ENCODE results near the gene NALCN. TPM values are rescaled to one million over a fixed set of nuclear protein-coding genes. Genes with fewer than 3 reads are reported as not detected.
A peak's percentile ranks its signal among the peaks of the same experiment; 100 is the strongest.

The NALCN gene
- total RNA-seq, 1 donor from 2014 or later: 0.83 TPM

DNA sequence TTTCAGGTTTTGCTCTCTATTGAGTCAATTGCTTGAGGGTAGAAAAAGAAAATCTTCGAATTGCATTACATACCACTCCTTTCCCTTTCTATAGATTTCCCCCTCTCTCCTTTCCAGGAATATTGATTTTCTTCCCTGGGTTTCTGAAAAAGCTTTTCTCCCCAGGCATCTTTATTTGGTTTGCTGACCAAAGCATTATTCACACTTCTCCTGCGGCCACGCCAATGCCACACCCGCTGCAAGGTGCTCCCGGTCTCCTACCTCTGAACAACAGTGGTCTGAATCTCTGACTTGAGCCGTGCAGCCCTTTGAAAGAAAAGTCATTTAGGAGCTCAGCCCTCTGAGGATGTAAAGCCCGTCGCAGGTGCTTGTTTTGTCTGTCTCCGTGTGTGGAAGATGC, 390.8 kb downstream of the NALCN start:
- H3K27me3 ChIP-seq (ENCODE audit: low read depth): no peaks in the 10 kb centered on the region
- no peak for ATAC-seq
- DNase-seq: no peak
- H3K27ac ChIP-seq: no peak overlapping the region
- no peaks in the 10 kb centered on the region for H3K9me3 ChIP-seq
- no peaks in the 10 kb centered on the region for H3K4me1 ChIP-seq
- no peak overlapping the region for H3K4me3 ChIP-seq
- intact Hi-C loops (cut with DNase I): no loop called here
- H3K36me3 ChIP-seq: no peaks in the 10 kb centered on the region
- TF ChIP-seq, protein P1, sequence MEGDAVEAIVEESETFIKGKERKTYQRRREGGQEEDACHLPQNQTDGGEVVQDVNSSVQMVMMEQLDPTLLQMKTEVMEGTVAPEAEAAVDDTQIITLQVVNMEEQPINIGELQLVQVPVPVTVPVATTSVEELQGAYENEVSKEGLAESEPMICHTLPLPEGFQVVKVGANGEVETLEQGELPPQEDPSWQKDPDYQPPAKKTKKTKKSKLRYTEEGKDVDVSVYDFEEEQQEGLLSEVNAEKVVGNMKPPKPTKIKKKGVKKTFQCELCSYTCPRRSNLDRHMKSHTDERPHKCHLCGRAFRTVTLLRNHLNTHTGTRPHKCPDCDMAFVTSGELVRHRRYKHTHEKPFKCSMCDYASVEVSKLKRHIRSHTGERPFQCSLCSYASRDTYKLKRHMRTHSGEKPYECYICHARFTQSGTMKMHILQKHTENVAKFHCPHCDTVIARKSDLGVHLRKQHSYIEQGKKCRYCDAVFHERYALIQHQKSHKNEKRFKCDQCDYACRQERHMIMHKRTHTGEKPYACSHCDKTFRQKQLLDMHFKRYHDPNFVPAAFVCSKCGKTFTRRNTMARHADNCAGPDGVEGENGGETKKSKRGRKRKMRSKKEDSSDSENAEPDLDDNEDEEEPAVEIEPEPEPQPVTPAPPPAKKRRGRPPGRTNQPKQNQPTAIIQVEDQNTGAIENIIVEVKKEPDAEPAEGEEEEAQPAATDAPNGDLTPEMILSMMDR (IDR thresholded peaks at IDR 0.05): no peak

DNA sequence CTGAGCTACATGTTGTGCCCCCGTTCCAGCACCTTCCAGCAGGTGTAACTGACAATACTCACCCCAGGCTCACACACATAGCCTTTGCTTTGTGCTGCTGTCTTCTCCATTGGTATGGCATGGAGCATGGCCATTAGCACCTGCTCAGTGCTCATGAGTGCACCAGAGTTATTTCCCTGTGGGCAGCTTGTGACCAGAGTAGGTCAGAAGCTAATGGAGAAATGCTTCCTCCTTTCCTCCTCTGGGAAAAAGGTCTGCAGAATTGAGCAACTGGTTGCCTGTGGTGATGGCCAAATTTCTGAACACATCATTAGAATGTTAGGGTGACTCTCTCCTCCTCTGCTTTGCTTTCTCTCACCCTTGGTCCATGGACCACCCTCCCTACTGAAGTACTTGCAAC, 397.2 kb downstream of the NALCN start:
- ATAC-seq: peak in 1 of 2 donors; percentile 51
- intact Hi-C loops (cut with DNase I): no loop called here

DNA sequence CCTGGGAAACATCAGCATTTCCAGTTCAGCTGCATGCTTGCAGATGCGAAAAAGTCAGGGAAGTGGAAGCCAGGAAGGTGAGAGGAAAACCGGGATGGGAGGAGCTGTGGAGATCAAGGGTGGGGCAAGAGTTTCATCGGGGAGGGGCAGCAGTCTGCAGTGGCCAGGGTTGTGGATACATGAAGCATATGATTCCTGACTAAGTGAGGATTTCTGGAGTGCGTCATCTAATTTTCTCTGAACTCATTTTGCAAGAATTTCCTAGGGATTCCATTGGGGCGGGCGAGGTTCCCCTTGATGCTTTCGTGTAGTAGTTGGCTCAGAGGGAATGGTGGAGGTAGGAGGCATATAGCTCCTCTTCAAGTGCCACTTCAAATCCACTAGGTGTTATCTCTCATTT, 397.6 kb downstream of the NALCN start:
- TF ChIP-seq, protein P1 (IDR thresholded peaks at IDR 0.05): no peak
- no peaks in the 10 kb centered on the region for H3K36me3 ChIP-seq
- H3K27ac ChIP-seq: no peak overlapping the region
- no peaks in the 10 kb centered on the region for H3K4me1 ChIP-seq
- H3K9me3 ChIP-seq: no peaks in the 10 kb centered on the region
- no peak overlapping the region for H3K4me3 ChIP-seq
- ATAC-seq (peak in 1 of 2 donors; percentile 41), DNase-seq (no peak)
- intact Hi-C loops (cut with DNase I): no loop called here
- no peaks in the 10 kb centered on the region for H3K27me3 ChIP-seq (ENCODE audit: low read depth)

More for the DNA sequence above, 397.2 kb downstream of the NALCN start:
- Histone ChIP-seq H3K4me3 (no peak overlapping the region), H3K4me1 (no peaks in the 10 kb centered on the region), H3K36me3 (no peaks in the 10 kb centered on the region), H3K9me3 (no peaks in the 10 kb centered on the region), H3K27me3 (ENCODE audit: low read depth) (no peaks in the 10 kb centered on the region), H3K27ac (no peak overlapping the region)
- TF ChIP-seq, protein P1 (IDR thresholded peaks at IDR 0.05): no peak
- no peak for DNase-seq

DNA sequence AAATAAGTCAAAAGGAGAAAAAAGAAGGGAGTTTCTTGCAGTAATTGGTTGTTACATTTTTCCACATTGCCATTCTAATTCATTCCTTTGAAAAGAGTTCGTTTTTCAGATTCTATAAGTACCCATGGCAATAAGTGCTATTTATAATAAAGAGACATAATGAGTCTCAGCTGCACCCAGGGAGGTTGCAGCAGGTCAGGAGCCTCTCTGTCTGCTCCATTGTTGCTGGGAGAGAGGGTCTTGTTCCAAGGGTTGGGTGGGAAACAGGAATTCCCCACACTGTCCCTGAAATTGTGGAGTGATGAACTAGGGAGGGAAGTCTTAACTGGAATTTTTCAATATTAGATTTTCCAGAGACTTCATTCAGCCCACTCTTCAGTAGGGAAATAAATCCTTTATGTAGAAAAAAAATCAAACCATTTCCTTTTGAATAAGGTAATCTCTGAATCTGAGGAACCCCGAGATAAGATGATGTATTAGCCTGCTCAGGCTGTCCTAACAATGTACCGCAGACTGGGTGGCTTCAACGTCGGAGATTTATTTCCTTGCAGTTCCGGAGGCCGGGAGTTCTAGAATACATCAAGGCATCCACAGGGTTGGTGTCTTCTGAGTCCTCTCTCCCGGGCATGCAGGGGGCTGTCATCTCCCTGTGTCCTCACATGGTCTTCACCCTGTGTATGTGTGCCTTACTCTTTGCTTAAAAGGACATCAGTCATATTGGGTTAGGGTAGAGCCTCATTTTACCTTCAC, 399.0 kb downstream of the NALCN start:
- no peak for ATAC-seq
- no peak overlapping the region for H3K4me3 ChIP-seq
- no peak overlapping the region for H3K27ac ChIP-seq
- intact Hi-C loops (cut with DNase I): no loop called here
- TF ChIP-seq, protein P1 (IDR thresholded peaks at IDR 0.05): no peak
- no peak for DNase-seq
- no peaks in the 10 kb centered on the region for H3K27me3 ChIP-seq (ENCODE audit: low read depth)
- H3K36me3 ChIP-seq: no peaks in the 10 kb centered on the region
- H3K4me1 ChIP-seq: no peaks in the 10 kb centered on the region
- no peaks in the 10 kb centered on the region for H3K9me3 ChIP-seq

DNA sequence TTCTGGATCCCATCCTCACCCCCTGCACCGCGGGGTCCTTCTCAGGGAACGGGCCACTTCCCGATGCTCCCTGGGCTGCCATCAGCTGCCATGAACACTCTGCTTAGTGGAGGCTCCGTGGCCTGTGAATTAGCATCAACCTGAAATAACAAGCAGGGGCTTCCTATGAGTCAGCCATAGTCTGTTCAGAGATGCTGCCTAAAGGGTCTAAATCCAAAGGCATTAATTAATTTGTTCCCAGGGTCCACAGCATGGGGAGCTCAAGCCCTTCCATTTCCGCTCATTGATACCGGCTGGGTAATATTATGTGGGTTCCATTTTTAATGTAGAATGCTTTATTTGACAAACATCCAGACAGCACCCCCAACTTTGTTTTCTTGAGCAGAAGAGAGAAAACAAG, 399.8 kb downstream of the NALCN start:
- Histone ChIP-seq H3K36me3 (no peaks in the 10 kb centered on the region), H3K27ac (no peak overlapping the region), H3K4me1 (no peaks in the 10 kb centered on the region), H3K9me3 (no peaks in the 10 kb centered on the region), H3K27me3 (ENCODE audit: low read depth) (no peaks in the 10 kb centered on the region), H3K4me3 (no peak overlapping the region)
- TF ChIP-seq, protein P1 (IDR thresholded peaks at IDR 0.05): no peak
- DNase-seq (no peak), ATAC-seq (no peak)
- intact Hi-C loops (cut with DNase I): no loop called here
